Esophagus squamous epithelium (tissue), 4 donors: Measurements from ENCODE around the gene JDP2.

Source experiments
- CTCF ChIP-seq, 6 experiments: fragments of 450-650 bp in 4 of 6; fragments of 200-600 bp in 2 of 6; sonication (generic) in 2 of 6; IDR thresholded peaks; one replicate each; pipeline ENCODE4 v1.5.1; 2016 to 2019; ENCODE audit warnings: antibody characterized with exemption in 6 of 6, mild to moderate bottlenecking in 4 of 6, moderate library complexity in 4 of 6
- POLR2A ChIP-seq, 4 donors: fragments of 450-650 bp; IDR thresholded peaks; one replicate each; pipeline ENCODE4 v1.6.1; 2017; ENCODE audit warnings: antibody characterized with exemption in 4 of 4, mild to moderate bottlenecking in 4 of 4, moderate library complexity in 3 of 4

GRCh38 chr14:75380656-75381055 is 47.2 kb upstream of the JDP2 start:
- no peak for TF ChIP-seq CTCF (IDR thresholded peaks at IDR 0.05)
- no peak for TF ChIP-seq POLR2A (IDR thresholded peaks at IDR 0.05)
